NT2/D1 (cell line): ENCODE results near the gene GSTM1.

ENCODE experiments used
- YY1 ChIP-seq: IDR thresholded peaks from 2 replicates; pipeline ENCODE4 v1.6.1; 2011; ENCODE audit not compliant: insufficient read length, insufficient read depth
- ZNF274 ChIP-seq: IDR thresholded peaks from 2 replicates; pipeline ENCODE4 v1.6.1; 2011; ENCODE audit warnings: mild to moderate bottlenecking, low read depth, low read length

DNA sequence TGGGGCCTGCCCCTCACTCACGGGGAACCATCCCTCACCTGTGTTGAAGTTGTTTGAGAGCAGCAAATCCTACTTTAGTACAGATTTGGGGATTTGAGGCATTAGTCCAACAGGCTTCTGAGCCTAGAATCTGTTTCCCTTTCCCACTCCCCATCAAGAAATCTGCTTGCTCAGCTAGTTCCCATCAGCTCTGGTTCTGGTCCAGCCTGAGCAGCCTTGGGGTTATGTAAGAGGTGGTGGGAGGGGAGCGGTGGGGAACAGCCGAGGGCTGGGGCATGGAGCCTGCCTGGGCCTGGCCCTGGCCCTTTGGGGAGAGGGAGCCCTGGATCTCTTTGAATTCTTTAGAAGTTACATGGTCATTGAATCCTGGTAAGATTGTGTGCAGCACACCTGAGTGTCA, 28.5 kb downstream of the GSTM1 start:
- no peak for TF ChIP-seq ZNF274
- no peak for TF ChIP-seq YY1
